HG03039 (cell line): Measurements from ENCODE around the gene NHLRC3.
"Not testable (repeated sequence)": the region's sequence is repeated elsewhere in the genome, so short reads cannot be mapped to it uniquely, and the experiment has no call there.

Experiments used
- ATAC-seq: cut with Tn5 transposase; IDR thresholded peaks from one replicate; pipeline ENCODE4 v1.9.1; 2021; ENCODE audit warnings: mild to moderate bottlenecking, moderate library complexity; ENCODE audit not compliant: unreplicated experiment

NHLRC3 gene

GRCh38 chr13:39040206-39040605 lies 1.9 kb downstream of the NHLRC3 start:
- no peak for ATAC-seq

- ATAC-seq, result peak; percentile 82
Measured at GRCh38 chr13:39044536-39044935, 6.3 kb downstream of the NHLRC3 start.

GRCh38 chr13:39047560-39047959 lies 9.3 kb downstream of the NHLRC3 start:
- ATAC-seq, result no peak

GRCh38 chr13:39048806-39049205 lies 10.6 kb downstream of the NHLRC3 start:
- ATAC-seq, result no peak

- ATAC-seq, result no peak
Measured at GRCh38 chr13:39049274-39049673, 11.0 kb downstream of the NHLRC3 start.

- no peak for ATAC-seq
Measured at GRCh38 chr13:39051157-39051556, 12.9 kb downstream of the NHLRC3 start.

- ATAC-seq, result no peak
Measured at GRCh38 chr13:39052944-39053343, 14.7 kb downstream of the NHLRC3 start.

GRCh38 chr13:39054112-39054511 lies 15.9 kb downstream of the NHLRC3 start:
- no peak for ATAC-seq

- no peak for ATAC-seq
Measured at GRCh38 chr13:39056018-39056417, 17.8 kb downstream of the NHLRC3 start.

GRCh38 chr13:39058040-39058439 lies 19.8 kb downstream of the NHLRC3 start:
- ATAC-seq, result no peak

GRCh38 chr13:39062004-39062403 lies 23.7 kb downstream of the NHLRC3 start:
- ATAC-seq, result no peak

GRCh38 chr13:39072842-39073241 lies 34.6 kb downstream of the NHLRC3 start:
- no peak for ATAC-seq

GRCh38 chr13:39073983-39074382 lies 35.7 kb downstream of the NHLRC3 start:
- no peak for ATAC-seq

GRCh38 chr13:39086251-39086945 lies 48.1 kb downstream of the NHLRC3 start:
- ATAC-seq, result not testable (repeated sequence)

GRCh38 chr13:39091586-39091985 lies 53.3 kb downstream of the NHLRC3 start:
- no peak for ATAC-seq

GRCh38 chr13:39095500-39095899 lies 57.2 kb downstream of the NHLRC3 start:
- ATAC-seq, result no peak

GRCh38 chr13:39099231-39099630 lies 61.0 kb downstream of the NHLRC3 start:
- no peak for ATAC-seq
